Measurements from ENCODE around the gene TFAP2A.

DNA sequence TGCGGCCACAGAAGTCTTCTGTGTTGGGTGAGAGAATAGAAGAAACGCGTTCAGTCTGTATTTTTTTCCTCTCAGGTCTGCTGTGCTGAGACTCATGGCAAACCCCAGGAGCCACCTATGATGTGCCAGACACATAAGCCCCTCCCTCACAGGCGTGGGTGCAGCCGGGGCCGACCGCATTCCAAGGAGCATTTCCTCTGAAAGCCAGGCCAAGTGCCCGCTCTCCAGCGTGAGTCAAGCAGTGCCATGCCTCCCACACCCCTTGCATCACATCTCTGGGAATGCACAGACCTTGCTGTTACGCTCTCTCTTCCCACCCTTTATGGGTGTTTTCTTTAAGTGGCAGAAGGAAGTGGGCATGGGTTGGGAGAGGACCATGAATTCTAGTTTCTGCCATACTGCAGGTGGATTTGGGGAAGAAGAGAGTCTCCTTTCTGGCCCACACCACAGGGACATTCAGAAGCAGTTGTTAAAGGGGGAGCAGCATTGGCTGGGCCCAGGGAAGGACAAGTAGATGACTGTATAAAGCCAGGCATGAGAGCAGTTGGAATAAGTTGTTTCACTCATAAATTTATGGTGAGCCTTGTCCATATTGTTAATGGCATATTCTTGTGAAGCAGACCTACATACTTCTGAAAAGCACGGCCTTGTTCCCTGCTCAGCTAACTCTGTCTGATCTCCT lies 37.1 kb upstream of the TFAP2A start:
- TF ChIP-seq, protein P1, sequence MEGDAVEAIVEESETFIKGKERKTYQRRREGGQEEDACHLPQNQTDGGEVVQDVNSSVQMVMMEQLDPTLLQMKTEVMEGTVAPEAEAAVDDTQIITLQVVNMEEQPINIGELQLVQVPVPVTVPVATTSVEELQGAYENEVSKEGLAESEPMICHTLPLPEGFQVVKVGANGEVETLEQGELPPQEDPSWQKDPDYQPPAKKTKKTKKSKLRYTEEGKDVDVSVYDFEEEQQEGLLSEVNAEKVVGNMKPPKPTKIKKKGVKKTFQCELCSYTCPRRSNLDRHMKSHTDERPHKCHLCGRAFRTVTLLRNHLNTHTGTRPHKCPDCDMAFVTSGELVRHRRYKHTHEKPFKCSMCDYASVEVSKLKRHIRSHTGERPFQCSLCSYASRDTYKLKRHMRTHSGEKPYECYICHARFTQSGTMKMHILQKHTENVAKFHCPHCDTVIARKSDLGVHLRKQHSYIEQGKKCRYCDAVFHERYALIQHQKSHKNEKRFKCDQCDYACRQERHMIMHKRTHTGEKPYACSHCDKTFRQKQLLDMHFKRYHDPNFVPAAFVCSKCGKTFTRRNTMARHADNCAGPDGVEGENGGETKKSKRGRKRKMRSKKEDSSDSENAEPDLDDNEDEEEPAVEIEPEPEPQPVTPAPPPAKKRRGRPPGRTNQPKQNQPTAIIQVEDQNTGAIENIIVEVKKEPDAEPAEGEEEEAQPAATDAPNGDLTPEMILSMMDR (IDR thresholded peaks at IDR 0.05; ENCODE audit: poor library complexity, severe bottlenecking), result no peak
- no peak for TF ChIP-seq SMC3 (conservative IDR thresholded peaks at IDR 0.05; ENCODE audit: poor library complexity)
- TF ChIP-seq POLR2AphosphoS5 (IDR thresholded peaks at IDR 0.05), result no peak

Data from neural cell (in vitro differentiated cells).